GM18511 (cell line): ENCODE measurements around the gene FOXF1.

ENCODE experiments used
- ATAC-seq: cut with Tn5 transposase; IDR thresholded peaks from one replicate; pipeline ENCODE4 v1.9.1; 2021; ENCODE audit warnings: mild to moderate bottlenecking, moderate library complexity; ENCODE audit not compliant: unreplicated experiment

The FOXF1 gene

GRCh38 chr16:86515777-86516622 lies 5.7 kb downstream of the FOXF1 start:
- ATAC-seq = no peak

GRCh38 chr16:86516623-86517003 lies 6.3 kb downstream of the FOXF1 start:
- no peak for ATAC-seq

GRCh38 chr16:86517033-86517432 lies 6.7 kb downstream of the FOXF1 start:
- ATAC-seq = no peak

GRCh38 chr16:86517652-86518258 lies 7.4 kb downstream of the FOXF1 start:
- ATAC-seq = no peak

GRCh38 chr16:86519007-86519648 lies 8.8 kb downstream of the FOXF1 start:
- ATAC-seq = no peak

GRCh38 chr16:86519649-86520316 lies 9.5 kb downstream of the FOXF1 start:
- ATAC-seq = no peak

GRCh38 chr16:86520317-86521210 lies 10.2 kb downstream of the FOXF1 start:
- ATAC-seq = no peak

GRCh38 chr16:86521236-86522197 lies 11.2 kb downstream of the FOXF1 start:
- no peak for ATAC-seq

- no peak for ATAC-seq
Measured at GRCh38 chr16:86522634-86523033, 12.3 kb downstream of the FOXF1 start.

- ATAC-seq = no peak
Measured at GRCh38 chr16:86523166-86523740, 12.9 kb downstream of the FOXF1 start.

- ATAC-seq = no peak
Measured at GRCh38 chr16:86524029-86524428, 13.7 kb downstream of the FOXF1 start.

- ATAC-seq = no peak
Measured at GRCh38 chr16:86525696-86526095, 15.4 kb downstream of the FOXF1 start.

GRCh38 chr16:86527366-86527765 lies 17.0 kb downstream of the FOXF1 start:
- ATAC-seq = no peak

- ATAC-seq = no peak
Measured at GRCh38 chr16:86528061-86528929, 18.0 kb downstream of the FOXF1 start.

GRCh38 chr16:86529160-86529559 lies 18.8 kb downstream of the FOXF1 start:
- ATAC-seq = no peak

GRCh38 chr16:86530251-86531190 lies 20.2 kb downstream of the FOXF1 start:
- no peak for ATAC-seq

- no peak for ATAC-seq
Measured at GRCh38 chr16:86531191-86531545, 20.8 kb downstream of the FOXF1 start.
